IMR-90 (cell line): Measurements from ENCODE around the gene RBPJ. TPM values are rescaled to one million over a fixed set of nuclear protein-coding genes. Genes with fewer than 3 reads are reported as not detected.

ENCODE experiments used
- ATAC-seq: fragments of 200-7000 bp; cut with Tn5 transposase; 2 replicates; pipeline ENCODE4 v1.9.1; 2020; ENCODE audit warnings: low read depth, mild to moderate bottlenecking, moderate library complexity
- BruUV-seq: library from RNA; stranded (reverse); fragments of 400-500 nt; replicated peaks from 2 replicates; lab custom pipeline; 2021; lab: Mats Ljungman, UMichigan
- CTCF ChIA-PET: fragments of 300-600 bp; formaldehyde crosslinking; extraction: SDS; loops from one replicate; lab custom pipeline; 2021; ENCODE audit warnings: antibody characterized with exemption; lab: Yijun Ruan, JAX
- POLR2A ChIA-PET: fragments of 300-600 bp; sonication (Branson Sonifier 250); formaldehyde crosslinking; loops from one replicate; lab custom pipeline; 2022; ENCODE audit warnings: antibody characterized with exemption; ENCODE audit not compliant: unreplicated experiment; lab: Charles Lee
- DNase-seq: peaks from one replicate; pipeline ENCODE4 v3.0.0; 2013
- H2AFZ ChIP-seq: replicated peaks from 2 replicates; pipeline ENCODE3; 2013; ENCODE audit warnings: low read length, mild to moderate bottlenecking; ENCODE audit not compliant: poor library complexity
- H2AK5ac ChIP-seq: 2 replicates; pipeline ENCODE4 v1.6.1; 2013; ENCODE audit warnings: low read depth, low read length, inconsistent platforms
- H2AK9ac ChIP-seq: replicated peaks from 2 replicates; pipeline ENCODE3; 2013; ENCODE audit warnings: mild to moderate bottlenecking, low read depth, low read length, moderate library complexity; ENCODE audit not compliant: poor library complexity
- H2BK120ac ChIP-seq: 2 replicates; pipeline ENCODE4 v1.6.1; 2013; ENCODE audit warnings: low read depth, low read length, inconsistent platforms
- H2BK15ac ChIP-seq: 3 replicates; pipeline ENCODE4 v1.6.1; 2013; ENCODE audit warnings: low read depth, low read length, inconsistent platforms
- H2BK20ac ChIP-seq: 2 replicates; pipeline ENCODE4 v1.6.1; 2013; ENCODE audit warnings: low read depth, mild to moderate bottlenecking, inconsistent platforms, low read length, moderate library complexity
- H2BK5ac ChIP-seq: 2 replicates; pipeline ENCODE4 v1.6.1; 2013; ENCODE audit warnings: mild to moderate bottlenecking, low read depth, low read length, inconsistent platforms; ENCODE audit not compliant: poor library complexity, severe bottlenecking
- H3K14ac ChIP-seq: replicated peaks from 2 replicates; pipeline ENCODE4 v1.6.1; 2013; ENCODE audit warnings: low read depth, low read length, inconsistent platforms
- H3K18ac ChIP-seq: 2 replicates; pipeline ENCODE4 v1.6.1; 2013; ENCODE audit warnings: low read depth, low read length, control low read depth
- H3K23ac ChIP-seq: 2 replicates; pipeline ENCODE4 v1.6.1; 2013; ENCODE audit warnings: low read depth, low read length, inconsistent platforms
- H3K27ac ChIP-seq: 2 replicates; pipeline ENCODE4 v1.5.1; 2013; ENCODE audit warnings: mild to moderate bottlenecking, control low read depth, low read length; ENCODE audit not compliant: insufficient read depth
- H3K27me3 ChIP-seq: 2 replicates; pipeline ENCODE4 v1.6.1; 2013; ENCODE audit warnings: low read length; ENCODE audit not compliant: control insufficient read depth, insufficient read depth
- H3K36me3 ChIP-seq: 2 replicates; pipeline ENCODE4 v1.6.1; 2013; ENCODE audit warnings: low read length, mixed read lengths; ENCODE audit not compliant: control insufficient read depth, insufficient read depth
- H3K4ac ChIP-seq: 2 replicates; pipeline ENCODE4 v1.6.1; 2013; ENCODE audit warnings: low read depth, low read length, inconsistent platforms
- H3K4me1 ChIP-seq: 2 replicates; pipeline ENCODE4 v1.6.1; 2013; ENCODE audit warnings: low read length, mixed read lengths; ENCODE audit not compliant: control insufficient read depth, insufficient read depth
- H3K4me2 ChIP-seq: 2 replicates; pipeline ENCODE4 v1.6.1; 2013; ENCODE audit warnings: low read depth, mild to moderate bottlenecking, control low read depth, low read length, moderate library complexity
- H3K4me3 ChIP-seq: 2 replicates; pipeline ENCODE4 v1.5.1; 2013; ENCODE audit warnings: low read depth, mild to moderate bottlenecking, control low read depth, low read length, moderate library complexity; ENCODE audit not compliant: insufficient read depth
- H3K56ac ChIP-seq: 2 replicates; pipeline ENCODE4 v1.6.1; 2013; ENCODE audit warnings: low read length, inconsistent platforms; ENCODE audit not compliant: insufficient read depth; ENCODE audit errors: extremely low read depth
- H3K79me1 ChIP-seq, 2 experiments: 2 replicates each; pipeline ENCODE4 v1.6.1; 2013; ENCODE audit warnings: low read length in 2 of 2, inconsistent platforms in 1 of 2, low read depth in 1 of 2
- H3K9ac ChIP-seq: 2 replicates; pipeline ENCODE4 v1.6.1; 2013; ENCODE audit warnings: low read depth, low read length, control low read depth
- H3K9me1 ChIP-seq: 2 replicates; pipeline ENCODE4 v1.6.1; 2013; ENCODE audit warnings: low read length, inconsistent platforms; ENCODE audit not compliant: insufficient read depth
- H3K9me3 ChIP-seq: 2 replicates; pipeline ENCODE4 v1.6.1; 2013; ENCODE audit warnings: low read length; ENCODE audit not compliant: control insufficient read depth, insufficient read depth
- H4K20me1 ChIP-seq: 2 replicates; pipeline ENCODE4 v1.6.1; 2013; ENCODE audit warnings: low read length, inconsistent platforms; ENCODE audit not compliant: insufficient read depth
- H4K5ac ChIP-seq: 2 replicates; pipeline ENCODE4 v1.6.1; 2013; ENCODE audit warnings: mild to moderate bottlenecking, low read depth, low read length, control low read depth
- H4K8ac ChIP-seq, 2 experiments: 2 replicates each; pipeline ENCODE4 v1.6.1; 2013; ENCODE audit warnings: low read depth in 2 of 2, low read length in 2 of 2, control low read depth in 1 of 2, inconsistent platforms in 1 of 2
- H4K91ac ChIP-seq: 2 replicates; pipeline ENCODE4 v1.6.1; 2013; ENCODE audit warnings: low read depth, low read length, inconsistent platforms; ENCODE audit not compliant: insufficient read depth
- CEBPB ChIP-seq: IDR thresholded peaks from 2 replicates; pipeline ENCODE4 v1.6.1; 2012; ENCODE audit warnings: low read depth, low read length, improper control_type of control experiment
- CHD1 ChIP-seq: IDR thresholded peaks from 2 replicates; pipeline ENCODE4 v1.6.1; 2012; ENCODE audit warnings: low read depth, low read length, improper control_type of control experiment
- CTCF ChIP-seq: conservative IDR thresholded peaks from 2 replicates; pipeline ENCODE4 v1.5.1; 2012; ENCODE audit warnings: mild to moderate bottlenecking, low read depth, low read length, improper control_type of control experiment
- FOS ChIP-seq: fragments of 150-350 bp; IDR thresholded peaks from 2 replicates; pipeline ENCODE4 v1.6.1; 2016; ENCODE audit warnings: low read depth, low read length
- MAZ ChIP-seq: IDR thresholded peaks from 2 replicates; pipeline ENCODE4 v1.6.1; 2012; ENCODE audit warnings: low read depth, mild to moderate bottlenecking, low read length, improper control_type of control experiment, moderate library complexity, borderline replicate concordance
- NFE2L2 ChIP-seq: fragments of 150-350 bp; IDR thresholded peaks from 2 replicates; pipeline ENCODE4 v1.6.1; 2016; ENCODE audit warnings: low read depth, mild to moderate bottlenecking, low read length
- POLR2A ChIP-seq: IDR thresholded peaks from 2 replicates; pipeline ENCODE4 v1.6.1; 2012; ENCODE audit warnings: mild to moderate bottlenecking, low read depth, low read length
- RAD21 ChIP-seq: IDR thresholded peaks from 2 replicates; pipeline ENCODE4 v1.6.1; 2012; ENCODE audit warnings: low read length, improper control_type of control experiment
- RCOR1 ChIP-seq: IDR thresholded peaks from 2 replicates; pipeline ENCODE4 v1.6.1; 2012; ENCODE audit warnings: mild to moderate bottlenecking, low read length, improper control_type of control experiment; ENCODE audit not compliant: insufficient replicate concordance
- RFX5 ChIP-seq: IDR thresholded peaks from 2 replicates; pipeline ENCODE4 v1.8.0; 2012; ENCODE audit warnings: low read depth, mild to moderate bottlenecking, low read length, moderate library complexity
- SMC3 ChIP-seq: fragments of 150-350 bp; IDR thresholded peaks from 2 replicates; pipeline ENCODE4 v1.6.1; 2016; ENCODE audit warnings: low read depth, mild to moderate bottlenecking, antibody characterized with exemption, low read length, moderate library complexity
- WGBS, 2 experiments: methylation state at CpG; one replicate each; pipeline versions ENCODE4 v1.1.5 to v1.1.7; 2013; ENCODE audit warnings: missing lambda C conversion rate in 2 of 2; ENCODE audit not compliant: insufficient read length in 1 of 2; ENCODE audit errors: extremely low coverage in 2 of 2; 5-methylcytosine and 5-hydroxymethylcytosine counted together
- dilution Hi-C: fragments of 300-500 bp; cut with HindIII; formaldehyde crosslinking; loops from one replicate; pipeline ENCODE4 v1.14.3; 2018; ENCODE audit warnings: low sequenced_read_pairs; ENCODE audit not compliant: unreplicated experiment
- in situ Hi-C: fragments of 300-500 bp; cut with MboI; formaldehyde crosslinking; loops from 3 replicates; pipeline ENCODE4 v1.14.3; 2019; ENCODE audit warnings: low sequenced_read_pairs, inconsistent platforms, mixed read lengths
- intact Hi-C: fragments of 100-400 bp; cut with micrococcal nuclease; formaldehyde crosslinking; loops from 2 replicates; pipeline ENCODE4 v1.10.0; 2022
- polyA plus RNA-seq, 3 experiments: library from polyadenylated mRNA; depleted of rRNA; stranded (reverse); fragments of >200 nt; gene quantifications; 2 replicates each; pipeline ENCODE4 v1.2.3, GENCODE V29; 2012; ENCODE audit warnings: low replicate concordance in 1 of 3
- total RNA-seq: library from RNA; depleted of rRNA; stranded (reverse); fragments of >200 nt; gene quantifications from 2 replicates; pipeline ENCODE4 v1.2.3, GENCODE V29; 2012
- TF ChIP-seq, protein P1 (sequence below): fragments of 150-350 bp; IDR thresholded peaks from 2 replicates; pipeline ENCODE4 v1.6.1; 2017; ENCODE audit warnings: mild to moderate bottlenecking, antibody characterized with exemption, low read length, low read depth

RBPJ gene
- total and polyA plus RNA-seq, 2 of the 4 experiments (the other 2 are of a cell fraction), result 50.3 to 148 TPM

DNA sequence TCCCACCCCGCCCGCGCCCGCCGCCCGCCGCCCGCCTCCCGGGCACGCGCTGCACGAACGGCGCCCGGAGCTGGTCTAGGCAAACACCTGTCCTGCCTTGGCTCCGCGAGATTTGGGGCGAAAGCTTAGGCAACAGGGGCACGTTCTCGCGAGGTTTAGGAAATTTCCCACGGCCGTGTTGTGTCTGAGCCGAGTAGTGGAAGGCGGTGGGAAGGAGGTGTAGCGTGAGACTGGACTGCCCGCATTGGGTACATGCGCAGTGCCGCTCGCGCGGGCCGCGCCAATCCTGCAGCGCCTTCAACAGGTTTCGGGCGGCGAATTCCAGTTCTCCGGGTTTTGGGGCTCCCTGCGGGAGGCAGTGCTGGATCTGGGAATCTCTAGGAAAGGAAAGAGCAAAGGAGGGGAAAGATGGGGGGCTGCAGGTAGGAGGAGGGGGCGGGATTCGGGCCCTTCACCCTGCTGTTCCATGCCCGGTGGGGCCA, 1.3 kb upstream of the RBPJ start:
- peak; percentile 69 for ATAC-seq

More for the DNA sequence above, 1.3 kb upstream of the RBPJ start:
- Histone ChIP-seq H4K20me1 (peaks cover 17% of the 10 kb centered on the region; the same call in 1 of the 2 replicates), H3K27me3 (no peaks in the 10 kb centered on the region), H3K23ac (0 out of 2 replicates have a peak overlapping the region, but pooled peaks have one; percentile 79), H3K27ac (peak overlapping the region; percentile 74), H3K9ac (peak overlapping the region; percentile 73), H4K91ac (peak overlapping the region; percentile 65; the same call in 1 of the 2 replicates), H2BK120ac (peak overlapping the region; percentile 22; the same call in 1 of the 2 replicates), H3K4me2 (peak overlapping the region; percentile 78), H3K4me3 (peak overlapping the region; percentile 100), H3K9me3 (peaks cover under 1% of the 10 kb centered on the region), H3K79me1 (peaks cover 0 to 14% of the 10 kb centered on the region in 2 experiments; a peak in 2 of 4 replicates), H3K9me1 (0 out of 2 replicates have a peak, but pooled peaks cover 2% of the 10 kb centered on the region), H2AK9ac (peak overlapping the region; percentile 93), H2BK15ac (peak overlapping the region; percentile 18; the same call in 1 of the 3 replicates), H4K8ac (peak overlapping the region; percentile 25 to 77; a peak in 2 of 4 replicates), H2BK20ac (no peak overlapping the region), H2BK5ac (peak overlapping the region; percentile 83), H3K36me3 (no peaks in the 10 kb centered on the region), H4K5ac (no peak overlapping the region), H3K4me1 (no peaks in the 10 kb centered on the region), H2AFZ (peak overlapping the region; percentile 93), H3K14ac (no peak overlapping the region), H3K56ac (no peak overlapping the region), H3K4ac (peak overlapping the region; percentile 78), H2AK5ac (0 out of 2 replicates have a peak overlapping the region, but pooled peaks have one; percentile 62), H3K18ac (no peak overlapping the region)
- POLR2A ChIA-PET, result interaction anchor here (0.6 to 1.1 kb wide), 4 partner anchors 121 to 143 kb away, joined by 3 to 11 read pairs (median 5); no protein-coding TSS in a partner anchor
- TF ChIP-seq RAD21, result peak; percentile 32; the same call in 1 of the 2 replicates
- TF ChIP-seq RCOR1, result peak; percentile 100
- no peak for TF ChIP-seq RFX5
- TF ChIP-seq NFE2L2, result no peak
- no peak for TF ChIP-seq MAZ
- peak; percentile 21; the same call in 1 of the 2 replicates for TF ChIP-seq SMC3
- TF ChIP-seq, protein P1, sequence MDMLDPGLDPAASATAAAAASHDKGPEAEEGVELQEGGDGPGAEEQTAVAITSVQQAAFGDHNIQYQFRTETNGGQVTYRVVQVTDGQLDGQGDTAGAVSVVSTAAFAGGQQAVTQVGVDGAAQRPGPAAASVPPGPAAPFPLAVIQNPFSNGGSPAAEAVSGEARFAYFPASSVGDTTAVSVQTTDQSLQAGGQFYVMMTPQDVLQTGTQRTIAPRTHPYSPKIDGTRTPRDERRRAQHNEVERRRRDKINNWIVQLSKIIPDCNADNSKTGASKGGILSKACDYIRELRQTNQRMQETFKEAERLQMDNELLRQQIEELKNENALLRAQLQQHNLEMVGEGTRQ, result no peak
- peak; percentile 37; the same call in 1 of the 2 replicates for TF ChIP-seq POLR2A
- peak; percentile 27 for TF ChIP-seq CTCF
- TF ChIP-seq FOS, result 0 out of 2 replicates have a peak, but pooled peaks have one; percentile 18
- TF ChIP-seq CEBPB, result peak; percentile 92
- no peak for TF ChIP-seq CHD1
- intact Hi-C loops, result no loop called here
- DNase-seq, result peak; percentile 100
- dilution Hi-C loops, result no loop called here
- in situ Hi-C loops, result no loop called here
- WGBS, 2 experiments, result 0% methylated on average over 5 of the region's 43 CpGs; no CpG with 5 or more reads in 1 of the 2 experiments
- CTCF ChIA-PET, result interaction anchor here (0.7 to 1.3 kb wide), 2 partner anchors 120 to 237 kb away, joined by 5 to 11 read pairs; no protein-coding TSS in a partner anchor
- no TSS peak for BruUV-seq
